ENCODE measurements around the gene ARHGEF1. TPM values are rescaled to one million over a fixed set of nuclear protein-coding genes. Genes with fewer than 3 reads are reported as not detected.

ARHGEF1 gene, protein sequence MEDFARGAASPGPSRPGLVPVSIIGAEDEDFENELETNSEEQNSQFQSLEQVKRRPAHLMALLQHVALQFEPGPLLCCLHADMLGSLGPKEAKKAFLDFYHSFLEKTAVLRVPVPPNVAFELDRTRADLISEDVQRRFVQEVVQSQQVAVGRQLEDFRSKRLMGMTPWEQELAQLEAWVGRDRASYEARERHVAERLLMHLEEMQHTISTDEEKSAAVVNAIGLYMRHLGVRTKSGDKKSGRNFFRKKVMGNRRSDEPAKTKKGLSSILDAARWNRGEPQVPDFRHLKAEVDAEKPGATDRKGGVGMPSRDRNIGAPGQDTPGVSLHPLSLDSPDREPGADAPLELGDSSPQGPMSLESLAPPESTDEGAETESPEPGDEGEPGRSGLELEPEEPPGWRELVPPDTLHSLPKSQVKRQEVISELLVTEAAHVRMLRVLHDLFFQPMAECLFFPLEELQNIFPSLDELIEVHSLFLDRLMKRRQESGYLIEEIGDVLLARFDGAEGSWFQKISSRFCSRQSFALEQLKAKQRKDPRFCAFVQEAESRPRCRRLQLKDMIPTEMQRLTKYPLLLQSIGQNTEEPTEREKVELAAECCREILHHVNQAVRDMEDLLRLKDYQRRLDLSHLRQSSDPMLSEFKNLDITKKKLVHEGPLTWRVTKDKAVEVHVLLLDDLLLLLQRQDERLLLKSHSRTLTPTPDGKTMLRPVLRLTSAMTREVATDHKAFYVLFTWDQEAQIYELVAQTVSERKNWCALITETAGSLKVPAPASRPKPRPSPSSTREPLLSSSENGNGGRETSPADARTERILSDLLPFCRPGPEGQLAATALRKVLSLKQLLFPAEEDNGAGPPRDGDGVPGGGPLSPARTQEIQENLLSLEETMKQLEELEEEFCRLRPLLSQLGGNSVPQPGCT
- 122 and 163 TPM in 2 replicates for total RNA-seq (2022)
- percentile 69 among the genes with signal in this experiment for Bru-seq, nascent RNA
- BruChase-seq, experiment 1, labeled RNA remaining after a 6-hour chase, result percentile 89 among the genes with signal in this experiment
- percentile 89 among the genes with signal in this experiment for BruChase-seq, experiment 2, labeled RNA remaining after a 2-hour chase
- long read RNA-seq, transcript ARHGEF1-201 (29 exons, 3,171 nt), result major isoform, 17 of 99 reads
- long read RNA-seq, transcript ARHGEF1-203 (29 exons, 3,243 nt), result minor isoform, 16 of 99 reads
- long read RNA-seq, partial matches to known transcripts, result 31 of 99 reads
- long read RNA-seq, other reads (novel, unspliced or antisense), result 31 of 99 reads

- no peaks in the 10 kb centered on the region for H3K9me3 Mint-ChIP-seq (ENCODE audit: low read depth, unreplicated experiment)
- peak; percentile 56 for DNase-seq
- no TSS peak for BruUV-seq (replicated peaks)
- H3K27ac Mint-ChIP-seq (ENCODE audit: unreplicated experiment), result peak within 1 kb of the TSS; percentile 73
- H3K27me3 Mint-ChIP-seq (ENCODE audit: unreplicated experiment), result peaks cover 16% of the 10 kb centered on the region
- peak within 1 kb of the TSS; percentile 73 for H3K4me3 Mint-ChIP-seq (ENCODE audit: low read depth, unreplicated experiment)
- TF ChIP-seq, protein P1, sequence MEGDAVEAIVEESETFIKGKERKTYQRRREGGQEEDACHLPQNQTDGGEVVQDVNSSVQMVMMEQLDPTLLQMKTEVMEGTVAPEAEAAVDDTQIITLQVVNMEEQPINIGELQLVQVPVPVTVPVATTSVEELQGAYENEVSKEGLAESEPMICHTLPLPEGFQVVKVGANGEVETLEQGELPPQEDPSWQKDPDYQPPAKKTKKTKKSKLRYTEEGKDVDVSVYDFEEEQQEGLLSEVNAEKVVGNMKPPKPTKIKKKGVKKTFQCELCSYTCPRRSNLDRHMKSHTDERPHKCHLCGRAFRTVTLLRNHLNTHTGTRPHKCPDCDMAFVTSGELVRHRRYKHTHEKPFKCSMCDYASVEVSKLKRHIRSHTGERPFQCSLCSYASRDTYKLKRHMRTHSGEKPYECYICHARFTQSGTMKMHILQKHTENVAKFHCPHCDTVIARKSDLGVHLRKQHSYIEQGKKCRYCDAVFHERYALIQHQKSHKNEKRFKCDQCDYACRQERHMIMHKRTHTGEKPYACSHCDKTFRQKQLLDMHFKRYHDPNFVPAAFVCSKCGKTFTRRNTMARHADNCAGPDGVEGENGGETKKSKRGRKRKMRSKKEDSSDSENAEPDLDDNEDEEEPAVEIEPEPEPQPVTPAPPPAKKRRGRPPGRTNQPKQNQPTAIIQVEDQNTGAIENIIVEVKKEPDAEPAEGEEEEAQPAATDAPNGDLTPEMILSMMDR (IDR thresholded peaks at IDR 0.05; ENCODE audit: unreplicated experiment), result no peak
- intact Hi-C loops (cut with micrococcal nuclease; ENCODE audit: unreplicated experiment), result no loop called here
- peaks cover 45% of the 10 kb centered on the region for H3K36me3 Mint-ChIP-seq (ENCODE audit: insufficient read depth, unreplicated experiment)
- CTCF ChIA-PET, result interaction anchor here (0.7 to 2.8 kb wide), 2 partner anchors 9 to 44 kb away, joined by 4 to 12 read pairs; no protein-coding TSS in a partner anchor
- peaks cover 41% of the 10 kb centered on the region for H3K4me1 Mint-ChIP-seq (ENCODE audit: low read depth, unreplicated experiment)
These were observed at the start of gene ARHGEF1 for GRCh38 chr19:41882568-41883462. ARHGEF1 (plus strand) TSS chr19:41883184; CDS start chr19:41888083, 4,899 bp downstream.

DNA sequence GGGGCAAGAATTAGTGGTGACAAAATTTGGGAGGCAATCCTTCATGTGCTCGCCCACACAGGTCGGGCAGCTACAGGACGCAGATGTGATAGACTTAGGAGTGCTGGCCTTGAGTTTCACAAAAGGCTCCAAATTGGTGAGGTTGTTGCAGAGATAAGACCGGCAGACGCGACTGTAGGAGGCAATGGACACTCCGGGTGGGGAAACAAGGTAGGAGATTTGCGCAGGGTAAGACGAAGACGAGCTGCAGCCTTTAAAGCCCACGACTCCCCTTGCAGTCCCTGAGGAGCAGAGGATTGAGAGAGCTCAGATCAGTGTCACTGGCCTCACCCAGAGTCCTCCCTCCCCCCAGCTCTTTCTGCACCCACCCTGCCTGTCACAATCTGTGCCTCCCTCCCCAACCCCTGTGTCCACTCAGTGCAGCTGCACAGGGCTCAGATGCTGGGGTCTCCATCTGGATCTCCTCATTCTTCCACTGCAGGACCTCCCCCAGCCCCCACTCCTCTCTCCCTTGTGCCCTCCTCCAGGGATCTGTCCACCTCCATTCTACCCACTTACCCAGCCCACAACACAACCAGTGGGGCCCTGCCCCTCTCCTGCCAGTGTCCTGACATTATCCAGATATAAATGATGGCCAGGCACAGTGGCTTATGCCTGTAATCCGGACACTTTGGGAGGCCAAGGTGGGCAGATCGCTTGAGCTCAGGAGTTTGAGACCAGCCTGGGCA is 44.8 kb upstream of the ARHGEF1 start:
- DNase-seq, result no peak

DNA sequence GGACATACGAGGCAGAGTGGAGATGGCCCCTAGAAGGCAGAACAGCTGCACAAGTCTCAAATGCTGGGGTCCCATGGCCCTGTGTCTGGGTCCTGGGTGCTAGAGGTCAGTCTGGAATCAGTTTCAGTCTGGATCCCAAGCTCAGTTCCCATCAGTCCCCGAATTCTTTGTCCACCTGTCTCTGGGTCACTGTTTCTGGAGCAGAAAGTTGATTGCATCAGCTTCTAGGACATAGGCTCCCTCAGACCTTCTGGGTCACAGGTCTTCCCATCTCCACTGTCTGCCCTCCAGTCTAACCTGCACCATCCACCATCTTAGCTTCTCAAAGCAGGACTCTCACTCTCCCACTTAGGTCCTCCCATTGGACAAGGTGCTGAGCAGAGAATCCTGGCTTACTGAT is 43.8 kb upstream of the ARHGEF1 start:
- Mint-ChIP-seq H3K4me1 (ENCODE audit: low read depth, unreplicated experiment) (peaks cover 6% of the 10 kb centered on the region), H3K27me3 (ENCODE audit: unreplicated experiment) (peaks cover 83% of the 10 kb centered on the region), H3K36me3 (ENCODE audit: insufficient read depth, unreplicated experiment) (no peaks in the 10 kb centered on the region), H3K9me3 (ENCODE audit: low read depth, unreplicated experiment) (peaks cover 2% of the 10 kb centered on the region), H3K27ac (ENCODE audit: unreplicated experiment) (no peak overlapping the region), H3K4me3 (ENCODE audit: low read depth, unreplicated experiment) (no peak overlapping the region)
- TF ChIP-seq, protein P1 (IDR thresholded peaks at IDR 0.05; ENCODE audit: unreplicated experiment), result no peak
- CTCF ChIA-PET, result interaction anchor here (0.7 kb wide), 1 partner anchor 467 kb away, joined by 3 read pairs; no protein-coding TSS in a partner anchor
- intact Hi-C loops (cut with micrococcal nuclease; ENCODE audit: unreplicated experiment), result no loop called here
- BruUV-seq (replicated peaks), result no TSS peak
- DNase-seq, result no peak

More for the DNA sequence above, 44.8 kb upstream of the ARHGEF1 start:
- Mint-ChIP-seq H3K27ac (ENCODE audit: unreplicated experiment) (no peak overlapping the region), H3K27me3 (ENCODE audit: unreplicated experiment) (peaks cover 76% of the 10 kb centered on the region), H3K9me3 (ENCODE audit: low read depth, unreplicated experiment) (no peaks in the 10 kb centered on the region), H3K4me3 (ENCODE audit: low read depth, unreplicated experiment) (no peak overlapping the region), H3K4me1 (ENCODE audit: low read depth, unreplicated experiment) (peaks cover under 1% of the 10 kb centered on the region), H3K36me3 (ENCODE audit: insufficient read depth, unreplicated experiment) (no peaks in the 10 kb centered on the region)
- CTCF ChIA-PET, result interaction anchor here (0.9 kb wide), 1 partner anchor 14 kb away, joined by 3 read pairs; no protein-coding TSS in a partner anchor
- intact Hi-C loops (cut with micrococcal nuclease; ENCODE audit: unreplicated experiment), result no loop called here
- TF ChIP-seq, protein P1 (IDR thresholded peaks at IDR 0.05; ENCODE audit: unreplicated experiment), result no peak
- no TSS peak for BruUV-seq (replicated peaks)
